Liver (tissue), 9 donors: ENCODE data around the gene CFAP74. TPM values are rescaled to one million over a fixed set of nuclear protein-coding genes. Genes with fewer than 3 reads are reported as not detected.

Experiments used
- DNase-seq: peaks from one replicate; pipeline ENCODE4 v3.0.0-alpha.2; 2017; ENCODE audit warnings: low spot score
- H3K27ac ChIP-seq, 2 donors: one replicate each; pipeline ENCODE4 v1.7.0; 2013; ENCODE audit warnings: inconsistent platforms in 2 of 2, low read length in 2 of 2, control low read depth in 1 of 2, low read depth in 1 of 2, mild to moderate bottlenecking in 1 of 2
- H3K27me3 ChIP-seq, 4 donors: one replicate each; pipeline versions ENCODE4 v1.6.1 to v1.7.0; 2013; ENCODE audit warnings: low read length in 3 of 4, inconsistent platforms in 1 of 4, mild to moderate bottlenecking in 1 of 4, moderate library complexity in 1 of 4; ENCODE audit not compliant: control insufficient read depth in 4 of 4, insufficient read depth in 4 of 4
- H3K36me3 ChIP-seq, 4 donors: one replicate each; pipeline versions ENCODE4 v1.6.1 to v1.7.0; 2013; ENCODE audit warnings: low read length in 3 of 4, mild to moderate bottlenecking in 3 of 4, low read depth in 1 of 4, moderate library complexity in 1 of 4; ENCODE audit not compliant: control insufficient read depth in 4 of 4, insufficient read depth in 3 of 4
- H3K4me1 ChIP-seq, 4 donors: one replicate each; pipeline versions ENCODE4 v1.6.1 to v1.7.0; 2013; ENCODE audit warnings: low read length in 3 of 4, mild to moderate bottlenecking in 3 of 4, moderate library complexity in 1 of 4; ENCODE audit not compliant: control insufficient read depth in 4 of 4, insufficient read depth in 4 of 4
- H3K4me3 ChIP-seq, 3 donors: one replicate each; pipeline versions ENCODE4 v1.6.1 to v1.7.0; 2013; ENCODE audit warnings: low read length in 3 of 3, control low read depth in 1 of 3, low read depth in 1 of 3, mild to moderate bottlenecking in 1 of 3
- H3K9ac ChIP-seq, 2 donors: one replicate each; pipeline ENCODE4 v1.7.0; 2013; ENCODE audit warnings: low read length in 2 of 2, mild to moderate bottlenecking in 2 of 2, moderate library complexity in 2 of 2, control low read depth in 1 of 2, low read depth in 1 of 2
- H3K9me3 ChIP-seq, 4 donors: one replicate each; pipeline versions ENCODE4 v1.6.1 to v1.7.0; 2013; ENCODE audit warnings: low read length in 3 of 4; ENCODE audit not compliant: control insufficient read depth in 4 of 4
- ATF3 ChIP-seq: IDR thresholded peaks from 2 replicates; pipeline ENCODE4 v1.6.1; 2016; ENCODE audit warnings: antibody characterized with exemption
- CTCF ChIP-seq: fragments of 150-350 bp; IDR thresholded peaks from 2 replicates; pipeline ENCODE4 v1.5.1; 2017; ENCODE audit warnings: improper control_type of control experiment, low read depth, low read length; ENCODE audit not compliant: missing input control
- EGR1 ChIP-seq, 2 donors: IDR thresholded peaks; 2 replicates each; pipeline ENCODE4 v1.6.1; 2016 to 2018; ENCODE audit warnings: antibody characterized with exemption in 2 of 2, low read depth in 2 of 2
- FOXA1 ChIP-seq: IDR thresholded peaks from 2 replicates; pipeline ENCODE4 v1.6.1; 2016; ENCODE audit warnings: antibody characterized with exemption
- FOXA2 ChIP-seq: IDR thresholded peaks from 2 replicates; pipeline ENCODE4 v1.6.1; 2016; ENCODE audit warnings: antibody characterized with exemption
- GABPA ChIP-seq, 2 donors: IDR thresholded peaks in 1 of 2; conservative IDR thresholded peaks in 1 of 2; 2 replicates each; pipeline ENCODE4 v1.6.1; 2016; ENCODE audit warnings: antibody characterized with exemption in 2 of 2, mild to moderate bottlenecking in 1 of 2, moderate library complexity in 1 of 2
- HNF4A ChIP-seq, 2 donors: conservative IDR thresholded peaks; 2 replicates each; pipeline ENCODE4 v1.6.1; 2016; ENCODE audit warnings: antibody characterized with exemption in 2 of 2, mild to moderate bottlenecking in 2 of 2
- HNF4G ChIP-seq: IDR thresholded peaks from 2 replicates; pipeline ENCODE4 v1.6.1; 2016; ENCODE audit warnings: antibody characterized with exemption
- JUND ChIP-seq, 2 donors: IDR thresholded peaks; 2 replicates each; pipeline ENCODE4 v1.6.1; 2016; ENCODE audit warnings: antibody characterized with exemption in 2 of 2
- MAX ChIP-seq: IDR thresholded peaks from 2 replicates; pipeline ENCODE4 v1.6.1; 2016; ENCODE audit warnings: antibody characterized with exemption
- NR2F2 ChIP-seq: IDR thresholded peaks from 2 replicates; pipeline ENCODE4 v1.6.1; 2016; ENCODE audit warnings: antibody characterized with exemption
- RAD21 ChIP-seq, 2 donors: IDR thresholded peaks; 2 replicates each; pipeline ENCODE4 v1.6.1; 2016; ENCODE audit warnings: antibody characterized with exemption in 2 of 2, mild to moderate bottlenecking in 2 of 2
- REST ChIP-seq: IDR thresholded peaks from 2 replicates; pipeline ENCODE4 v1.6.1; 2016; ENCODE audit warnings: antibody characterized with exemption, mild to moderate bottlenecking
- SP1 ChIP-seq: IDR thresholded peaks from 2 replicates; pipeline ENCODE4 v1.6.1; 2018; ENCODE audit warnings: antibody characterized with exemption, mild to moderate bottlenecking
- TAF1 ChIP-seq: conservative IDR thresholded peaks from 2 replicates; pipeline ENCODE4 v1.6.1; 2016; ENCODE audit warnings: antibody characterized with exemption, mild to moderate bottlenecking
- YY1 ChIP-seq: IDR thresholded peaks from 2 replicates; pipeline ENCODE4 v1.6.1; 2016; ENCODE audit warnings: antibody characterized with exemption, mild to moderate bottlenecking
- ZBTB33 ChIP-seq: IDR thresholded peaks from 2 replicates; pipeline ENCODE4 v1.6.1; 2016; ENCODE audit warnings: antibody characterized with exemption
- WGBS: extraction: QIAGEN DNeasy Blood & Tissue Kit; methylation state at CpG from one replicate; pipeline ENCODE4 v1.1.7; 2013; 5-methylcytosine and 5-hydroxymethylcytosine counted together
- polyA plus RNA-seq, 2 donors: library from polyadenylated mRNA; stranded (reverse) in 1 of 2; unstranded in 1 of 2; fragments of 200-250 nt in 1 of 2; fragments of >200 nt in 1 of 2; fragmentation: Nextera tagmentation in 1 of 2; extraction: Ambion mirVana in 1 of 2; gene quantifications; one replicate each; pipeline versions ENCODE4 v1.2.1 to v1.2.3, GENCODE V29; 2013 to 2015
- total RNA-seq, 2 donors: library from RNA; depleted of rRNA; stranded (reverse); fragments of >200 nt; gene quantifications; one replicate each; pipeline ENCODE4 v1.2.3, GENCODE V29; 2014
- donor health status: healthy.
- donor health status: healthy.
- donor health status: healthy.
- donor health status: healthy.
- donor health status: healthy.

CFAP74 gene
- total and polyA plus RNA-seq, 4 donors: under 0.01 to 0.31 TPM; not detected in 2

- no peaks in the 10 kb centered on the region for H3K9me3 ChIP-seq
- no peaks in the 10 kb centered on the region for H3K36me3 ChIP-seq
- no peaks in the 10 kb centered on the region for H3K4me1 ChIP-seq
- H3K9ac ChIP-seq: no peak overlapping the region
- H3K27ac ChIP-seq: no peak overlapping the region
- 92% methylated on average over 11 of the region's 11 CpGs for WGBS
- no peak overlapping the region for H3K4me3 ChIP-seq
- TF ChIP-seq YY1: no peak
- TF ChIP-seq EGR1 (IDR thresholded peaks at IDR 0.05; ENCODE audit: low read depth in 2 of 2): no peak
- no peak for TF ChIP-seq MAX
- no peak for TF ChIP-seq TAF1
- TF ChIP-seq JUND (IDR thresholded peaks at IDR 0.05): no peak
- no peak for TF ChIP-seq GABPA (IDR thresholded peaks at IDR 0.05 in 1 of 2, conservative IDR thresholded peaks at IDR 0.05 in 1 of 2)
- TF ChIP-seq HNF4A (conservative IDR thresholded peaks at IDR 0.05): no peak
- TF ChIP-seq ATF3: no peak
- no peak for TF ChIP-seq SP1
- TF ChIP-seq HNF4G: no peak
- no peak for TF ChIP-seq ZBTB33
- no peak for TF ChIP-seq REST
- H3K27me3 ChIP-seq: no peaks in the 10 kb centered on the region
- DNase-seq: no peak
Measured at GRCh38 chr1:1978108-1978507, 25.5 kb downstream of the CFAP74 start.

GRCh38 chr1:1976031-1976430 is 27.6 kb downstream of the CFAP74 start:
- no peak overlapping the region for H3K4me3 ChIP-seq
- no peak overlapping the region for H3K27ac ChIP-seq
- 88% methylated on average over 19 of the region's 19 CpGs for WGBS
- no peaks in the 10 kb centered on the region for H3K27me3 ChIP-seq
- H3K36me3 ChIP-seq: no peaks in the 10 kb centered on the region
- no peaks in the 10 kb centered on the region for H3K4me1 ChIP-seq
- no peak for DNase-seq
- H3K9ac ChIP-seq: no peak overlapping the region
- H3K9me3 ChIP-seq: no peaks in the 10 kb centered on the region
- TF ChIP-seq REST (no peak), EGR1 (IDR thresholded peaks at IDR 0.05; ENCODE audit: low read depth in 2 of 2) (no peak), MAX (no peak), JUND (IDR thresholded peaks at IDR 0.05) (no peak), SP1 (no peak), HNF4G (no peak), HNF4A (conservative IDR thresholded peaks at IDR 0.05) (no peak), RAD21 (IDR thresholded peaks at IDR 0.05) (no peak), ATF3 (no peak), YY1 (no peak), TAF1 (no peak), NR2F2 (no peak), CTCF (no peak), GABPA (IDR thresholded peaks at IDR 0.05 in 1 of 2, conservative IDR thresholded peaks at IDR 0.05 in 1 of 2) (no peak), FOXA1 (no peak), FOXA2 (no peak), ZBTB33 (no peak)
